T-helper 1 cell treated with Interleukin-12 subunit alpha and Interleukin-12 subunit beta and Interleukin-4 antibody, amounts not matched to agents 30 ng/mL and 1 ng/mL, for 36 hours (primary cell): Measurements from ENCODE around the gene ATP9B. TPM values are rescaled to one million over a fixed set of nuclear protein-coding genes. Genes with fewer than 3 reads are reported as not detected.

Source experiments
- intact Hi-C: fragments of 100-400 bp; cut with micrococcal nuclease; formaldehyde crosslinking; loops from one replicate; pipeline ENCODE4 v1.15.1; 2024
- total RNA-seq: library from RNA; stranded (reverse); gene quantifications from 2 replicates; pipeline ENCODE4 v1.2.3, GENCODE V29; 2022

The ATP9B gene
- total RNA-seq, 1 donor from 2014 or later: 27.7 TPM

DNA sequence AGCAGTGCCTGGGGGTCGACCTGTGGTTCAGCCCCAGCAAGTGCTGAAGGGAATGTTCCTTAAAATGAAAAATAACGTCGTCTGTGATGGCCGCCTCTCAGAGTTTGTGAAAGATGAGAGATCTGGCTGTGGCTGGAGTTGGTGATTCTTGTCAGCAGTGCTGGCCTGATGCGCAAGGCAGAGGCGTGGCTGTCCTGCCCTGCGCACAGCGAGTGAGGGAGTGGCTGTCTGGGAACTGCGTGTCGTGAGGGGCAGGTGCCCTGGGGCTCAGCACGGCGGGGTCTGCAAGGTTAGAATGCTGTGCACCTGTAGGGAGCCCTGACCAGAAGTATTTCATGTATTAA is 335.3 kb downstream of the ATP9B start:
- intact Hi-C loops: loop anchor here (2.0 kb wide), 1 partner anchor 546 kb away; the partner anchor contains the start of gene SLC66A2

DNA sequence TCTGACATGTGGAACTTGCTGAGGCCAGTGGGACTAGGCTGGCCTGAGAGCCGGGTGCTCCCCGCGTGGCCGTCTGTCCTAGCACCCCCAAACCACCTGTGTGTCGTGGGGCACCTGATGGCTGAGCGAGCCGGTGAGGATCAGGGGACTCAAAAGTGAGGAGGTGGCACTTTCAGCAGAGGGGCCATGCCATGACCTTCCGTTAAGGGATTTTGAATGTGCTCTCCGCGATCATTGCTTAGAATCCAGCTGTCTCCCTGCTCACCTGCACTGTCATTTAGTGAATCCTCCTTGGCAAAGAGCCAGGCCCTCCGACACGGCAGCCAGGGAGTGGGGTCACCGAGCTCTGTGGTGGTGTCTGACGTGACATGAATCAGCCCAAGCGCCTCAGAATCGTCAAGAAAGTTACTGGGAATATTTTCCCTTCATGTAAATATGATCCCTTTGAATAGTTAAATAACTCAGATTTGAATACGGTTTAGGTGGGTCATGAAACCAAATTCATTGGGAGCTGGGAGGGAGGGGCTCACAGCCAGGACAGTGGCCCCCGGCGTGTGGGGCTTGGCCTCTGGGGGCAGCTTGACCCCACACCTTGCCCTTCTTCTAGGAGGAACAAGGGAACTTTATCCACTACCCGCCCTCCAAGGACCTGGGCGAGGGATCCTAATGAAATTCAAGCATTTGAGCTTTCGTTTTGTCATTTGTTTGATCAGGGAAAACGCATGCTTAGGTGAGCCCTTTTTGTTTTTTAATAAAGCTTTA is 336.0 kb downstream of the ATP9B start:
- intact Hi-C loops: loop anchor here (1.0 to 2.0 kb wide), 3 partner anchors 12 to 546 kb away; partner anchors contain the start of genes CTDP1 and SLC66A2

DNA sequence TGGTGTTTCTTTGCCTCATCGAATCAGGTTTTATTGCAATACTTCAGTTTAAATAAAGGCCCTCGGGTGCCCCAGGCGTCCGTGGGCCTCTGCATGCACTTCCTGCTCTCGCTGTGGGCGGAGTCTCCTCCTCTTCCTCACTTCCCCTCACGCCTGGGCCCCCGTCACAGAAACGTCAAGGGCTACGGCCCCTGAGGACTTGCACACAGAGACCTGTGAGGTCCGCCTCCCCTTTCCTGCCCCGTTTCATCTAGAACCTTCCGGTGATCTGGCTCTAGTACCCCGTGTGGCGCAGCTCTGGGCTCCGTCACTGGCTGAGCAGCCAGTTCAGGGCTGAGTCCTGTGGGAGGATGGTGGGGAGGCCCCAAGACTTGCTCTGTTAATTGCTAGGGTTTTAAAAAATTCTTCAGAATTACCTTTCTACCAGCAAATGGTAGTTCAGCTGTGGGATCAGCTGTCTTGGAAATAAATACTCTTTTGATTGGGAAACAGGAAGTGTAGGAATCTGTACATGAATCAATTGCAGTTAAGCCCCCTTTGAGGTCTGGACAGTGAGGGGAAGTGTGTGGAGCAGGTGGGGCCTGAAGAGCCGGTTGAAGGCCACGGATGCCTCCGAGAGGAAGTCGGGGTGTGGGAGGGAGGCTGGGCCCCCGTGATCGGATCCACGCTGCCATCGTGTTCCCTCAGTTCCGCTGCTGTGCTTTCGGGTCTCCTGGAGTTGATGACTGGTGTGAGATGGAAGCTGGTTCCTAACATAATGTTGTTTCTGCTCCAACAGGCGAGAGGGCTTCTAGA is 336.8 kb downstream of the ATP9B start:
- intact Hi-C loops: loop anchor here (1.0 to 2.0 kb wide), 5 partner anchors 13 to 583 kb away; partner anchors contain the start of genes CTDP1, SLC66A2 and TXNL4A

DNA sequence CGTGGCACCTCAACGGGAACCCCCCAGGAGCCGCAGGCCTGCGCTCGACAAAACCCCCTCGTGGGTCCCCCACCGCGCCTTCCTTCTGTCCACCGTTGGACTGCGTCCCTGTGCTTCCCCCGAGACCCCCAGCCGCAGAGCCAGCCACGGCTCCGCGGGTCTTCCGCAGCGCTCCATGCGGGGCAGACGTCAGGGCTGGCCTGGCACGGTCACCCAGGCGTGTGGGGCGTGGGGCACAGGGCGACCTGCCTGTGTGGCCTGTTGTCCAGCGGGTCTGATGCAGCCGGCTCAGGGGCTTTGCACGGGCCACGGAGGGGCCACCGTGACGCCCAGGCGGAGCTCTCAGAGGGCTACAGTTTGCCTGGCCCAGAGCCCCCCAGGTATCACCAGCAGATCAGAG is 337.5 kb downstream of the ATP9B start:
- intact Hi-C loops: loop anchor here (1.0 to 2.0 kb wide), 2 partner anchors 117 to 582 kb away; partner anchors contain the start of gene TXNL4A

DNA sequence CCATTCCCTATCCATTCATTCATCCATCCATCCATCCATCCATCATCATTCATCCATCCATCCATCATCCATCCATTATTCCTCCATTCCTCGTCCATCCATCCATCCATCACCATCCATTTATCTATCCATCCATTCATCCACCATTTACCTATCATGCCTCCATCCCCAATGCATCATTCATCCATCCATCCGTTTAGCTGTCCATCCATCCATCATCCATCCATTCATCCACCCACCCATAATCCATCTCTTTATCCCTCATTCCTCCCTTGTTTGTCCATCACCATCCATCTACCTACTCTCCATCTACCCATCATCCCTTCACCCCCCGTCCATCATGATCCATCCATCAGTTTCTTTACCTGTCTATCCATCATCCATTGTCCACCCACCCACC is 340.1 kb downstream of the ATP9B start:
- intact Hi-C loops: no loop called here

DNA sequence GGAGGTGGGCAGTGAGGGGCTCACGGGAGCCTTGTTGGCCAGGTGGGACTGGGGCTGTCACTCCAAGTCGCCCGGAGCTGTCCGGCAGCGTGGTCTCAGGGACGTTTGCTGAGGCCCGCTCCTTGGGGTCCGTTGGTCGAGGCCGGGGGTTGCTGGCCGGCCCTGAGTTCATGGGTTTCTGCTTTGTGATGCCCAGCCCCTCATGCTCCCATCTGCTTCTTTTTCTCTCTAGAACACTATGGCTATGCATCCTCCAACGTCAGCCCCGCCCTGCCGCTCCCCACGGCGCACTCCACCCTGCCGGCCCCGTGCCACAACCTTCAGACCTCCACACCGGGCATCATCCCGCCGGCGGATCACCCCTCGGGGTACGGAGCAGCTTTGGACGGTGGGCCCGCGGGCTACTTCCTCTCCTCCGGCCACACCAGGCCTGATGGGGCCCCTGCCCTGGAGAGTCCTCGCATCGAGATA is 341.0 kb downstream of the ATP9B start:
- intact Hi-C loops: no loop called here

DNA sequence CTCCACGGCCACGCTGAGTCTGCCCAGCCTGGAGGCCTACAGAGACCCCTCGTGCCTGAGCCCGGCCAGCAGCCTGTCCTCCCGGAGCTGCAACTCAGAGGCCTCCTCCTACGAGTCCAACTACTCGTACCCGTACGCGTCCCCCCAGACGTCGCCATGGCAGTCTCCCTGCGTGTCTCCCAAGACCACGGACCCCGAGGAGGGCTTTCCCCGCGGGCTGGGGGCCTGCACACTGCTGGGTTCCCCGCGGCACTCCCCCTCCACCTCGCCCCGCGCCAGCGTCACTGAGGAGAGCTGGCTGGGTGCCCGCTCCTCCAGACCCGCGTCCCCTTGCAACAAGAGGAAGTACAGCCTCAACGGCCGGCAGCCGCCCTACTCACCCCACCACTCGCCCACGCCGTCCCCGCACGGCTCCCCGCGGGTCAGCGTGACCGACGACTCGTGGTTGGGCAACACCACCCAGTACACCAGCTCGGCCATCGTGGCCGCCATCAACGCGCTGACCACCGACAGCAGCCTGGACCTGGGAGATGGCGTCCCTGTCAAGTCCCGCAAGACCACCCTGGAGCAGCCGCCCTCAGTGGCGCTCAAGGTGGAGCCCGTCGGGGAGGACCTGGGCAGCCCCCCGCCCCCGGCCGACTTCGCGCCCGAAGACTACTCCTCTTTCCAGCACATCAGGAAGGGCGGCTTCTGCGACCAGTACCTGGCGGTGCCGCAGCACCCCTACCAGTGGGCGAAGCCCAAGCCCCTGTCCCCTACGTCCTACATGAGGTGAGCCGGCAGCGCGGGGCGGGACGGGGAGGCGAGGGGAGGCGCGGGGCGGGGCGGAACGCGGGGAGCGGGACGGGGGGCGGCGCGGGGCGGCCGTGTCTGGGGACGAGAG is 341.8 kb downstream of the ATP9B start:
- intact Hi-C loops: no loop called here

DNA sequence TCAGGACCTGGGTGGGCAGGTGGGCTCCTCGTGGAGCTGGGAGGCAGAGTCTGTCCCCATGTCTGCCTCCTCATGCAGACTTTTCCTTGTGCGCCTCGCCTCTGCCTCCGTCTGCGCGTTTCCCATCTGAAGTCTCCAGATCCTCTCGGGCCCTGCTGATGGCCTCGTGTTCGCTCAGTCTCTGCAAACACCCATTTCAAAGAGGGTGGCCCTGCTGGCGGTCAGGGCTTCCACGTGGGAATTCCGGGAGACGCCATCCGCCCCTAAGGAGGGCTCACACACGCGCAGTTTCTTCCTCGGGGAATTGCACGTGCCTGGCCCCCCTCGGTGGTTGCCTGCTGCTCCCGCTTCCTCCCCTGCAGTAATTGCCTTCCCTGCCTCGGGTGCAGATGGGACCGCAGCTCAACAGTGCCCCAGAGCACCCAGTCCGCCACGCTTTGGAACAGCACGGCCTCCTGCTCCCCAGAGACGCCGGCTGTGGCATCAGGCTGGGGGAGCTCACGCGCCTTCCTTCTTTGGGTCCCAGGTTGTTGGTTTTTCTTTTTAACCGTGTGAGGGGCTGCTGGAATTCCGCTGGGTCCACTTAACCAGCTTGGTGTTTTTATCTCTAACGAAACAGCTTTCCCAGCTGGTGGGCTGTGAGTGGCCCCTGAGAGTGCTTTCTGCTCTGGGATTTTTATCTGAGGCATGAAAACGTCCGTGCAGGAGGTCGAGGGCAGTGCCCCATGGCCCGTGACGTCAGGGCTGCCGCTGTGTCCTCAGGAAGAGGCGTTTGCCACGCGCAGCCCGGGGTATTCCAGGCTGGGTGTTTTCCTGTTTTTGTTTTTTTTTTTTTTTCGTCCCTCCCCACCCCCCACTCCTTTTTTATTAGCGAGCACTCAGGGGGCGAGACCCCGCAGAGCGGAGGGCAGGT is 342.7 kb downstream of the ATP9B start:
- intact Hi-C loops: no loop called here

DNA sequence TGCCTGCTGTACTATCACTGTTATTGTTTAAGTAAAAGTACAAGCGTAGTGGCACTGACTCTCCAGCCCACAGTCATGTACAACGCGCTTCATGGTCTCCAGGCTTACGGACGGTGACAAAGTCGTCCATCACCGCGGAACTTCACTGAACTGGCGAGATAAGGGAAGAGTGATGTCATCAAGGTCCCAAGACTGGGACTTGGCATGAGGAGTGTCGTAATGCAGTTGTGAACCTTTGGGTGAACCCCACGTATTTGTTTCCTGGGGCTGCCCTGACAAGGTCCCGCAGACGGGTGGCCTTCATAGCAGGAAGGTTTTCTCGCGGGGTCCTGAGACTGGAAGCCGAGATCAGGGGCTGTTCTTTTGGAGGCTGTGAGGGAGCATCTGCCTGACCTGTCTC is 343.8 kb downstream of the ATP9B start:
- intact Hi-C loops: no loop called here

DNA sequence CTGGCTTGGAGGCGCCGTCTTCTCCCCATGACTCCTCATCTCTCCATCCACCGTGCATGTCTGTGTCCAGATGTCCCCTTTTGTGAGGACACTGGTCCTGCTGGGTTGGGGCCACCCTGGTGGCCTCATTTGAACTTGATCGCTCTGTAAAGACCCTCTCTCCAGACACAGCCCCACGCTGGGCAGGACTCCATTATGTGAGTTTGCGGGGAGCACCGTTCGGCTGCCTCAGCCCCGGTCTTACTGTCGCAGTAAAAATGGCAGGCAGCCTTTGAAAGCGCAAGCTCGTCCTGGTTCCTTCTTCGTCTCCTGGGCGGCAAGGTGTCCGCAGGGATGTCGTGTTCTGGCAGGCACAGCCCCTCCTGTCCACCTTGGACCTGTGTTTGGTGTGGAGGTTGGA is 344.2 kb downstream of the ATP9B start:
- intact Hi-C loops: no loop called here

DNA sequence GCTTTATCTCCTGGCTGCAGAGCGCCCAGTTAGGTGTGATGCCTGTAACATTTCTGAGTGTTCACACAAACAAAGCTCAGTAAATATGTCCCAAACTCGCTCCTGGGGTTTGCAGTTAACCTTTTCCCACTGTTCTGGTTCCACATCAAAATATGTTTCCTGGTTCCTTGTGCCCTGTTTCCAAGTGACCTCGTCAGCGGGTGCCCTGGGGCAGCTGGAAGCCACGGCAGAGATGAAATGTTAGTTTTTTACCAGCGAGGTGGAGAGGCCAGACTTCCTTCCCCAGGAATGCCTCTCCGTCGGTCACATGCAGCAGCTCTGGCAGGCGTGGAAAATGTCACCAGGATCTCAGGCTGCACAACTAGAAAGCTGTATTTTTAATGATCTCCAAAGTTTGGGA is 344.7 kb downstream of the ATP9B start:
- intact Hi-C loops: no loop called here

DNA sequence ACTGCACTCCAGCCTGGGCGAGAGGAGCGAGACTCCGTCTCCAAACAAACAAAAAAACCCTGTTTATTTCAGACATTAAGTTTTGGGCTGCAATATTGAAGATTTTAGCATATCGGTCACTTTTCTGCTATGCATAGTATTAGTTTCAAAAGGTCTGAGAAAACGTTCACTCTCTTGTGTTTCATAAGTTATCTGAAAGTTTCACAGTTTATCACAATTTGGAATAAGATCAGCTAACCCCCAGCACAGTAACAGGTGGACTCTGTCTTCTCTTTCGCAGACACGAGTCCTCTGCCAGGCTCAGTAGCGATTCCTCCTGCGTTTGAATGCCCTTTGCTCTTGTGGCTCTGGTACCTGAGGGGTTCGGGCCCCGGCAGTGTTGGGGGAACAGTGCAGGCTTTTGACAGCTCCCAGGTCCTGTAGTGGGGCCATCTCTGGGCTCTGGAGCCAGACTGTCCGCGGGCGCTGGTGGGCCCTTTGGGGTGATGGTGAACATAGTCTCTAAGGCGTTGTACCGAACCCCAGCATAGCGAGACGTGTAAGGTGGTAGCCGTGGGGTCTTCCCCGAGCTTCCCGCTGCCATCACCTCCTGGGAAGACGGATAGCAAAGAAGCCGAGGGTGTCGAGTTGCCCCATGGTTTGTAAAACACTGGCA is 347.0 kb downstream of the ATP9B start:
- intact Hi-C loops: no loop called here

DNA sequence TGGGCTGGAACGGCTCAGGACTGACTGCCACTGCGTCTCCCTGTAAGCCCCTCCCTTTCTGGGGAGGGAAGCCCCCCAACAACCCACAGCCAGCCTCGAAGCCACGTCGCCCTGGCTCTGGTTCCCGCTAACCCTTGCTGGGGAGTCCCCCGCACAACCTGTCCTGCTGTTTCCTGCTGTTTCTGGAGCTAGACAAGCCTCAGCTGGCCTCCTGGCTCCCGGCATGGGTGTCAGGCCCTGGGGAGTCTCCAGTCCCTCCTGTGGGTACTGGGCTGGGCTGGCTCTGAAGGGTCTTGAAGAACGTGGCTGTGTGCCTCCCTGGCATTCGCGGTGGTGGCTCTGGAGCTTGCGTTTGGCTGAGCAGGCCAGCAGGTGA is 347.5 kb downstream of the ATP9B start:
- intact Hi-C loops: no loop called here

DNA sequence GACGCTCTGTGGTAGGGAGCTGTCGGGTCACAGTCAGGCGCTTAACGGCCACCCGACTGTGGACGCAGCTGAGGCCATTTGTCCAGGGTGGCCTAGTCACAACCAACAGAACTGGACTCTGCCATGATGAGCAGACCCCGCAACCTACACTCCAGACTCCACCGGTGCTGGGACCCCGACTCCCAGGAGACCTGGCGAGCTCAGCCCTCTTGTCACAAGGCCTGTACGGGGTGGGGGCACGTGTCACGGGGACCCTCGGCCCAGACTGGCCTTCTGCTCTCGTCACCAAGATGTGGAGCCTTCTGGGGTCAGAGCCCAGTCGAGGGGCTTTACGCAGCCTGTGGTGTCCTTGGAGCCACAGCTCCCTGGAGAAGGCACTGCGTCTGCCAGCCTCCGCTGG is 349.0 kb downstream of the ATP9B start:
- intact Hi-C loops: no loop called here

DNA sequence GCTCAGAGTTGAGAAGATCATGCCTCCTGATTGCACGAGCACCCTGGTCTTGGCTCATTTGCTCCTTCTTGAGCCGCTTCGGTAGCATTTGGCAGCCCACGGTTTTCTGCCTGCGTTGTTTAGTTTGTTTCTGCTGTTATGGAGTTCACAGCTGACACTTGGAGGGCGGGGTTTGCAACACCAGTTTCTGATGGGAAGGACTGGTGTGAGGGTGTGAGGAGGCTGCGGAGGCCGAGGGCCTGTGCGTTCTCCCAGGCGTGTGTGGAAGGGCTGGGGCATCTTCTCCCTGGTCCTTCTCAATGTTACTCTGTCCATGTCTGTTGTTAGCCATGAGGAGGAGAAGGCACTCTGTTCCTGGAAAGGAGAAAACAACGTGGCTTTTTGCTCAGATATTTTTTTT is 349.4 kb downstream of the ATP9B start:
- intact Hi-C loops: no loop called here

DNA sequence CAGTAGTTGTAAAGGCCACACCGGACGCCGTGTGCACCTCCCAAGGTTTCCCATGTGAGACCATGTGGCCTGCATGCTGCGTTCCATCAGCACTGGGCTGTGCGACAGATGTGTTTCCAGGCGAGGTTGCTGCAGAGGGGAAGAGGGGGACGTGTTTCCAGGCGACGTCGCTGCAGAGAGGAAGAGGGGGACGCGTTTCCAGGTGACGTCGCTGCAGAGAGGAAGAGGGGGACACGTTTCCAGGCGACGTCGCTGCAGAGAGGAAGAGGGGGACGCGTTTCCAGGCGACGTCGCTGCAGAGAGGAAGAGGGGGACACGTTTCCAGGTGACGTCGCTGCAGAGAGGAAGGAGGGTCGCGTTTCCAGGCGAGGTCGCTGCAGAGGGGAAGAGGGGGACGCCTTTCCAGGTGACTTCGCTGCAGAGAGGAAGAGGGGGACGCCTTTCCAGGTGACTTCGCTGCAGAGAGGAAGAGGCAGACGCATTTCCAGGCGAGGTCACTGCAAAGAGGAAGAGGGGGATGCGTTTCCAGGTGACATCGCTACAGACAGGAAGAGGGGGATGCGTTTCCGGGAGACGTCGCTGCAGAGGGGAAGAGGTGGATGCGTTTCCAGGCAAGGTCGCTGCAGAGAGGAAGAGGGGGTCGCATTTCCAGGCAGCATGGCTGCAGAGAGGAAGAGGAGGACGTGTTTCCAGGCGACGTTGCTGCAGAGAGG is 351.0 kb downstream of the ATP9B start:
- intact Hi-C loops: no loop called here

DNA sequence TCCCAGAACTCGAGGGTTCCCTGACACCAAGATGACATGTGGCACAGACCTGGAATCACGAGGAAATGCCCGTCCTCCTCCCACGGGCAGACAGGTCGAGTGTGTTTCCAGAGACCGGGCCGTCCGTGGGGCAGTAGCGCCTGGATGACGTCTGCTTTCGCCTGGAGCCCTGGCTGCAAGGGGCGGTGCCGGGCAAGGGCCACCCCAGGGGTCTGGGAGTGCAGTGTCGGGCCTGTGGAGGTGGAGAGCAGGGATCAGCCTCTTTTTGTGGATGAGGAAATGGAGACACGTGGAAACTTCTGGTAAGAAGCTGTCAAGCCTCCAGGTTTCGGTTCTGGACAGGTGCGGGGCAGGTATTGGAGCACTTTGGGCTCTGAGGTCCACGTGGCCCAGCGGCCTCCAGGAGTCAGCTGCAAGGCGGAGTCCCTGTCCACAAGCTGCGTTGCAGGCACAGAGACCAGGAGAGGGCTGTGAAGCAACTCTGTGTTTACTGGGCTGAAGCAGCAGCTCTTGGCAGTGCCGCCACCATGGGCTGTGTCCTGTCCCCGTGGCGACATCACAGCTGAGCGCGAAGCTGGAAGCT is 352.2 kb downstream of the ATP9B start:
- intact Hi-C loops: no loop called here

DNA sequence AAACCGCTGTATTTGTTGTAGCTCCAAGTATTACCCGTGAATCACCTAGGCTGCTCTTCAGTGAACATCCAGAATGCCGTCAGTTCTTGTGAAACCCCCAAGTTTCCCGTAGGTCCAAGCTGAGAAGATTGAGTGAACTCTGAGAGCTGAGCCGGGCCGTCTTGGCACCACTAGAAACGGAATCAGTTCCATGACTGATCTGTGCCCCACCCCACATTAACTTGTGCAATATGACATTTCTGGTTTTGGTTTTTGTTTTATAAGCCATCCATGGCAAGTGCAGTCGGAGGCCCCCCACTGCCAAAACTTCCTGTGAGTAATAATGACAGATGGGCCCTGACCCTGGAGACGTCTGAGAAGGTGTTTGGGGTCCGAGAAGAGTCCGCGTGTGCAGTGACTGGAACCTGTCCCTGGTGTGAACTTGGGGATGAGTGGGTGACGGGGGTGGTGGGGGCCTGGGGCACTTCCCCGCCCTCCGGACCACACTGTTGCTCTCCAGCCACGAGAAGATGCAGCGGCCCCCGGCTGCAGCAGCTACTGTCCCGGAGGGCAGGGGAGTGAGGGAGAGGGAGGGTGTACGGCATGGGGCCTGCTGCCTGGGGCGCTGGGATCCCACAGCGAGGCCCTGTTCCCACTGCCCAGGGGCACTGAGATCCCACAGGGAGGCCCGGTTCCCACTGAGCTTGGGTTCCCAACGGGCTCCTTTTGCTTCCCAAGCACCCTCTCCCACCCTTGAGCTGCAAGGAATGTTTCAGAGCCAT is 353.0 kb downstream of the ATP9B start:
- intact Hi-C loops: no loop called here
